ENCODE data around the gene VCL.

VCL gene

DNA sequence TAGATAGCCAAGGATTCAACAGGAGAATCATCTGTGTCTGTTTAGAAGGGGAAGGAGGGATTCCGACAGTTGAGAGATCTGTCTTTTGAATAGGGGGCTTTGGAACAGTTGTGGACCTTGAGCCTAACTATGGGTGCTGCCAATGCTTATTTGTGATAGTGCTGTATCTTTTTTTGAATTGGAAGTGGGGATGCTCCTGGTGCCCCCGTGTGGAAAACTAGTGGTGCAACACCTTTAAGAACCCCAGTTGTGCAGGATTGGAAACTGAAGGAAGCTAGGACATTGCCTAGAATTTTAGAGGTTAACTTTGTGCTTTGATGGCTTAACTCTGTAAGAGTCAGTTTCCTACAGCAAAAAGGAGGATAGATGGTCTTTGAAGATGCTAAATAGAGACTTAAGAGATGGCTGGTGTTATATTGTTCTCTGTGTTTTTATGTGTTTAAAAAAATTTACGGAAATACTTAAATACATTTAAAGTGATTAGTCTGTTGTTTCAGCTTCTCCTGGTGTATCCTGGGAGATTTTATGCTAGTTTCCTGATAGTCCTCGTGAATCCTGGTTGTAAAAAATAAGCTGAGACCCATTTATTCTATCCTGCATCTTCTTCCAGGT, 83.4 kb downstream of the VCL start:
- Histone ChIP-seq H3K9me3 (ENCODE audit: control insufficient read depth in 2 of 2, low read length in 2 of 2) (no peaks in the 10 kb centered on the region), H3K27me3 (ENCODE audit: control insufficient read depth in 2 of 2, insufficient read depth in 2 of 2, low read length in 2 of 2) (no peaks in the 10 kb centered on the region), H3K9ac (ENCODE audit: low read depth in 1 of 2, low read length in 2 of 2) (no peak overlapping the region), H3K27ac (ENCODE audit: low read depth in 2 of 2, low read length in 2 of 2) (no peak overlapping the region), H3K4me3 (ENCODE audit: low read length in 2 of 2) (no peak overlapping the region), H3K4me1 (ENCODE audit: control insufficient read depth in 2 of 2, insufficient read depth in 2 of 2, low read length in 2 of 2) (no peaks in the 10 kb centered on the region), H3K36me3 (ENCODE audit: control insufficient read depth in 2 of 2, insufficient read depth in 2 of 2, low read length in 2 of 2) (peaks cover 5 to 8% of the 10 kb centered on the region in 2 donors)

DNA sequence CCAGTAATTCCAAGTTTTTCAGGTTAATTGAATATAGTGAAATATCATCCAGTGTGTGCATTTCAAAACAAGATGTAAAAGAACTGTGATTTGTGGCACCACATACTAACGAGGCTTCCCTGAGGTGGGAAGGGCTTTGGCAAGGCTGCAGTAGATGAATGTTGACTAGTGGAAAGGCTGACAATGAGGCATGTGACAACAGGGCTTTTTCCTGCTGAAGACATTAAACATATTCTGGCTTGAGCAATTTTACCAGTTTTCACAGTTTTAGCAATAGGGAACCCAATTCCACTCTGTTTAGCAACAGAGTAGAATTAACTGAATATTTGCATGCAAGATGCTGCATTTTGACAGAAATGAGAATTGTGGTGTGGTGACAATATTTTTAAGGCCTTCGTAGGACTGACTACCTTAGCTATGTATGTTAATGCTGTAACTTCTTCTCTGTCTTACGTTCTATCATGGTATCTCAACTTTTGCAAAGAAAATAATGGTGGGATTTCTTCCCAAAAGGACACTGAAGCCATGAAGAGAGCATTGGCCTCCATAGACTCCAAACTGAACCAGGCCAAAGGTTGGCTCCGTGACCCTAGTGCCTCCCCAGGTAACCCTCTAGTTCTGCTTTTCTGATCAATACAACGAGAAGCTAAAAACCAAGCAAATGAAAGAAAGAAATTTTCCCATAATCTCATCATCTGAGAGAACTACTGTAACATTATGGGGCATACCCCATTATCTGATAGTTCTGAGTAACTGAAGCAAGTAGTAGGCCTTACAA, 84.2 kb downstream of the VCL start:
- no peak overlapping the region for H3K27ac ChIP-seq (ENCODE audit: low read depth in 2 of 2, low read length in 2 of 2)
- H3K4me1 ChIP-seq (ENCODE audit: control insufficient read depth in 2 of 2, insufficient read depth in 2 of 2, low read length in 2 of 2), result no peaks in the 10 kb centered on the region
- H3K36me3 ChIP-seq (ENCODE audit: control insufficient read depth in 2 of 2, insufficient read depth in 2 of 2, low read length in 2 of 2), result peaks cover 4 to 5% of the 10 kb centered on the region in 2 donors
- no peak overlapping the region for H3K4me3 ChIP-seq (ENCODE audit: low read length in 2 of 2)
- H3K9ac ChIP-seq (ENCODE audit: low read depth in 1 of 2, low read length in 2 of 2), result no peak overlapping the region
- H3K9me3 ChIP-seq (ENCODE audit: control insufficient read depth in 2 of 2, low read length in 2 of 2), result no peaks in the 10 kb centered on the region
- no peaks in the 10 kb centered on the region for H3K27me3 ChIP-seq (ENCODE audit: control insufficient read depth in 2 of 2, insufficient read depth in 2 of 2, low read length in 2 of 2)

DNA sequence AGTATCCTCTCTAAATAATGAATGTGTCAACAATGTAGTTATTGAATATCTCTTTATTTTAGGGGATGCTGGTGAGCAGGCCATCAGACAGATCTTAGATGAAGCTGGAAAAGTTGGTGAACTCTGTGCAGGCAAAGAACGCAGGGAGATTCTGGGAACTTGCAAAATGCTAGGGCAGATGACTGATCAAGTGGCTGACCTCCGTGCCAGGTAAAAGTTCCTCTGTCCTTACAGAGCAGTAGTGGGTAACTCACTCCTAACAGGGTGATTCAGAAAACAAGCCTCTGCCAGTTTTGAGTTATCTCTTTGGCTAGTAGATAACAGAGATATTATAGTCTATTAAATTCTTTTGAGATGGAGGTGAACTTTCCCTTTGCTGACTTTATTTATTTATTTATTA, 85.4 kb downstream of the VCL start:
- no peak overlapping the region for H3K4me3 ChIP-seq (ENCODE audit: low read length in 2 of 2)
- H3K27me3 ChIP-seq (ENCODE audit: control insufficient read depth in 2 of 2, insufficient read depth in 2 of 2, low read length in 2 of 2), result no peaks in the 10 kb centered on the region
- H3K27ac ChIP-seq (ENCODE audit: low read depth in 2 of 2, low read length in 2 of 2), result no peak overlapping the region
- H3K9me3 ChIP-seq (ENCODE audit: control insufficient read depth in 2 of 2, low read length in 2 of 2), result no peaks in the 10 kb centered on the region
- H3K36me3 ChIP-seq (ENCODE audit: control insufficient read depth in 2 of 2, insufficient read depth in 2 of 2, low read length in 2 of 2), result peaks cover 4 to 5% of the 10 kb centered on the region in 2 donors
- no peak overlapping the region for H3K9ac ChIP-seq (ENCODE audit: low read depth in 1 of 2, low read length in 2 of 2)
- no peaks in the 10 kb centered on the region for H3K4me1 ChIP-seq (ENCODE audit: control insufficient read depth in 2 of 2, insufficient read depth in 2 of 2, low read length in 2 of 2)

GRCh38 chr10:74084955-74085354, 87.0 kb downstream of the VCL start:
- Histone ChIP-seq H3K9me3 (ENCODE audit: control insufficient read depth in 2 of 2, low read length in 2 of 2) (no peaks in the 10 kb centered on the region), H3K36me3 (ENCODE audit: control insufficient read depth in 2 of 2, insufficient read depth in 2 of 2, low read length in 2 of 2) (peaks cover 11 to 15% of the 10 kb centered on the region in 2 donors), H3K27me3 (ENCODE audit: control insufficient read depth in 2 of 2, insufficient read depth in 2 of 2, low read length in 2 of 2) (no peaks in the 10 kb centered on the region), H3K4me3 (ENCODE audit: low read length in 2 of 2) (no peak overlapping the region), H3K27ac (ENCODE audit: low read depth in 2 of 2, low read length in 2 of 2) (no peak overlapping the region), H3K4me1 (ENCODE audit: control insufficient read depth in 2 of 2, insufficient read depth in 2 of 2, low read length in 2 of 2) (no peaks in the 10 kb centered on the region), H3K9ac (ENCODE audit: low read depth in 1 of 2, low read length in 2 of 2) (no peak overlapping the region)

DNA sequence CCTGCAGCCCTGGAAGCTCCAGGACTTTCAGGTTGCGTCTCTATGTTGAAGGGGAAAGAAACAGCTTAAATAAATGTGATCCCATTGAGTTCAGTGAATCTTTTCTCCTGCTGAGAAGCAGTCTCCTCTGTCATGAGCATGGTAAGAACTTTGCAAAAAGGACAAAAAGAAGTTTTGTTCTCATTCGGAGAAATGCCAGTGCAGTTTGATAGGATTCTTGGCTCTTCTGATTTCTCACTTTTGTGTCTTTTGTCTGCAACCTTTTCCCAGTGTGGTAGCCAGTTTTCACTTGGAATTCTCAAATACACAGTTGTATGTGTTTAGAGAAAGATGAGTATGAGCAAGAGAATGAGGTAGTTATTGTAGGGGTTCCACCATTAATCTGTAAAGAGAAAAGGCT, 88.4 kb downstream of the VCL start:
- Histone ChIP-seq H3K4me3 (ENCODE audit: low read length in 2 of 2) (no peak overlapping the region), H3K36me3 (ENCODE audit: control insufficient read depth in 2 of 2, insufficient read depth in 2 of 2, low read length in 2 of 2) (peaks cover 19 to 24% of the 10 kb centered on the region in 2 donors), H3K27ac (ENCODE audit: low read depth in 2 of 2, low read length in 2 of 2) (no peak overlapping the region), H3K27me3 (ENCODE audit: control insufficient read depth in 2 of 2, insufficient read depth in 2 of 2, low read length in 2 of 2) (no peaks in the 10 kb centered on the region), H3K9ac (ENCODE audit: low read depth in 1 of 2, low read length in 2 of 2) (no peak overlapping the region), H3K9me3 (ENCODE audit: control insufficient read depth in 2 of 2, low read length in 2 of 2) (no peaks in the 10 kb centered on the region), H3K4me1 (ENCODE audit: control insufficient read depth in 2 of 2, insufficient read depth in 2 of 2, low read length in 2 of 2) (no peaks in the 10 kb centered on the region)

GRCh38 chr10:74088722-74089121, 90.8 kb downstream of the VCL start:
- Histone ChIP-seq H3K27me3 (ENCODE audit: control insufficient read depth in 2 of 2, insufficient read depth in 2 of 2, low read length in 2 of 2) (no peaks in the 10 kb centered on the region), H3K4me3 (ENCODE audit: low read length in 2 of 2) (no peak overlapping the region), H3K27ac (ENCODE audit: low read depth in 2 of 2, low read length in 2 of 2) (no peak overlapping the region), H3K9ac (ENCODE audit: low read depth in 1 of 2, low read length in 2 of 2) (no peak overlapping the region), H3K36me3 (ENCODE audit: control insufficient read depth in 2 of 2, insufficient read depth in 2 of 2, low read length in 2 of 2) (peaks cover 25 to 31% of the 10 kb centered on the region in 2 donors), H3K9me3 (ENCODE audit: control insufficient read depth in 2 of 2, low read length in 2 of 2) (no peaks in the 10 kb centered on the region), H3K4me1 (ENCODE audit: control insufficient read depth in 2 of 2, insufficient read depth in 2 of 2, low read length in 2 of 2) (no peaks in the 10 kb centered on the region)

DNA sequence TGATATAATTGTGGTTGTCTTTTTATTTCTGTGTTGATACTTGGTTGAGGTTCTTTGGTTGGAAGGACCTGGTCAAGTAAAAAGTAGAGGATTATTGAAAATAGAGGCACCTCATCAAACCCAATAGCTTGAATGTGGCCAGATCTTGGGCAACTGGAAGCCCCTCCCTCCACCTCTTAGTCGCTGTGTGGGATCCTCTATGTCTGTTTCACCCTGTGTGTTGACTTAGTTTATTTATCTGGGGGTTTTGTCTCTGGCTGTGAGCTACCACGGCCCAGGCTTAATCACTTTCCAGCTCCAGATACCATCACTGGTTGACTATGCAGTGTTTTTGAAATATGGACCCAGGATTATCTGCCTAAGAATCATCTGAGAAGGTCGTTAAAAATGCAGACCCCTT, 94.5 kb downstream of the VCL start:
- H3K27ac ChIP-seq (ENCODE audit: low read depth in 2 of 2, low read length in 2 of 2), result no peak overlapping the region
- peaks cover 55 to 61% of the 10 kb centered on the region in 2 donors for H3K36me3 ChIP-seq (ENCODE audit: control insufficient read depth in 2 of 2, insufficient read depth in 2 of 2, low read length in 2 of 2)
- H3K4me1 ChIP-seq (ENCODE audit: control insufficient read depth in 2 of 2, insufficient read depth in 2 of 2, low read length in 2 of 2), result no peaks in the 10 kb centered on the region

DNA sequence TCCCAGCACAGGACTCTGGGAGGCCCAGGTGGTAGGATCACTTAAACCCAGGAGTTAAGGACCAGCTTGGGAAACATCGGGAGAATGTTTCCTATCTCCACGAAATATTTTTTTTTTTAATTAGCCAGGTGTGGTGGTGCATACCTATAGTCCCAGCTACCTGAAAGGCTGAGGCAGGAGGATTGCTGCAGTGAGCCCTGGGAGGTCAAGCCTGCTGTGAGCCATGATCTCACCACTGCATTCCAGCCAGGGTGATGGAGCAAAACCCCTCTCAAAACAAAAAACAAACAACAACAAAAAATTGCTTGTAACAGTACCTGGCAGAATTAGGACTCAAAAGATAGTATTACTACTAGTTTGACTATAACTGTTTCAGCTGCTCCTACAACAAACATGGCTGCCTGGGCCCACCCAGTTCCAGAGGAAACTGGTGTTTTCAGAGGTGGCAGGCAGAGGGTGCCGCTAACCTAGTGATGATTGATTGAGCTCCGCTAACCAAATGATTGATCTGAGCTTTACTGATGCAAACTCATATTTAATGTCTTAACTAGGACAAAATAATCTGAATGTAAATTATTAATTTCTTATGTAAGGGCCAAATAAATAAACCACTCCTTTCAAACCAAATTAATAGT, 95.7 kb downstream of the VCL start:
- Histone ChIP-seq H3K9ac (ENCODE audit: low read depth in 1 of 2, low read length in 2 of 2) (no peak overlapping the region), H3K27me3 (ENCODE audit: control insufficient read depth in 2 of 2, insufficient read depth in 2 of 2, low read length in 2 of 2) (no peaks in the 10 kb centered on the region), H3K27ac (ENCODE audit: low read depth in 2 of 2, low read length in 2 of 2) (no peak overlapping the region), H3K36me3 (ENCODE audit: control insufficient read depth in 2 of 2, insufficient read depth in 2 of 2, low read length in 2 of 2) (peaks cover 67 to 71% of the 10 kb centered on the region in 2 donors), H3K4me3 (ENCODE audit: low read length in 2 of 2) (no peak overlapping the region), H3K9me3 (ENCODE audit: control insufficient read depth in 2 of 2, low read length in 2 of 2) (no peaks in the 10 kb centered on the region), H3K4me1 (ENCODE audit: control insufficient read depth in 2 of 2, insufficient read depth in 2 of 2, low read length in 2 of 2) (no peaks in the 10 kb centered on the region)

More for the DNA sequence above, 94.5 kb downstream of the VCL start:
- Histone ChIP-seq H3K9me3 (ENCODE audit: control insufficient read depth in 2 of 2, low read length in 2 of 2) (no peaks in the 10 kb centered on the region), H3K4me3 (ENCODE audit: low read length in 2 of 2) (no peak overlapping the region), H3K9ac (ENCODE audit: low read depth in 1 of 2, low read length in 2 of 2) (no peak overlapping the region), H3K27me3 (ENCODE audit: control insufficient read depth in 2 of 2, insufficient read depth in 2 of 2, low read length in 2 of 2) (no peaks in the 10 kb centered on the region)

GRCh38 chr10:74094231-74094630, 96.3 kb downstream of the VCL start:
- H3K27ac ChIP-seq (ENCODE audit: low read depth in 2 of 2, low read length in 2 of 2), result no peak overlapping the region
- no peak overlapping the region for H3K9ac ChIP-seq (ENCODE audit: low read depth in 1 of 2, low read length in 2 of 2)
- peaks cover 69 to 72% of the 10 kb centered on the region in 2 donors for H3K36me3 ChIP-seq (ENCODE audit: control insufficient read depth in 2 of 2, insufficient read depth in 2 of 2, low read length in 2 of 2)
- H3K27me3 ChIP-seq (ENCODE audit: control insufficient read depth in 2 of 2, insufficient read depth in 2 of 2, low read length in 2 of 2), result no peaks in the 10 kb centered on the region
- no peak overlapping the region for H3K4me3 ChIP-seq (ENCODE audit: low read length in 2 of 2)
- H3K9me3 ChIP-seq (ENCODE audit: control insufficient read depth in 2 of 2, low read length in 2 of 2), result no peaks in the 10 kb centered on the region
- no peaks in the 10 kb centered on the region for H3K4me1 ChIP-seq (ENCODE audit: control insufficient read depth in 2 of 2, insufficient read depth in 2 of 2, low read length in 2 of 2)

DNA sequence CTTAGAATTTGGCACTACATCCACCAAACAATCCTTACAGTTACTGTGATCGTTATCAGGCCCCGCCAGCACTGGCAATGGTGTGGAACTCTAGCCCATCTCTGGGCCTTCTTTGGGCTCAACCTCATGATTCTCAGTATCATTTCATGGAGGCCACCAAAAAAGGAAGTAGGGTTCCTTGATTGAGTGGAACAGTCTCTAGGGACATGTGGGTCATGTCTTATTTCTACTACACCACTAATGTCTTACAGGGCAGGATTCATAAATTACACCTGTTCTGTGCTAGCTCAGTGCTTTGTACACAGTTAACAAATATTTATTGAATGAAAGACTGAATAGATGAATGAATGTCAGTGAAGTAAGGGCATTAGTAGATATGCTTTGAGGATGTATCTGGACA, 98.9 kb downstream of the VCL start:
- no peaks in the 10 kb centered on the region for H3K9me3 ChIP-seq (ENCODE audit: control insufficient read depth in 2 of 2, low read length in 2 of 2)

More for the DNA sequence above, 98.9 kb downstream of the VCL start:
- H3K27ac ChIP-seq (ENCODE audit: low read depth in 2 of 2, low read length in 2 of 2), result no peak overlapping the region
- no peaks in the 10 kb centered on the region for H3K27me3 ChIP-seq (ENCODE audit: control insufficient read depth in 2 of 2, insufficient read depth in 2 of 2, low read length in 2 of 2)
- peaks cover 70% of the 10 kb centered on the region in 2 donors for H3K36me3 ChIP-seq (ENCODE audit: control insufficient read depth in 2 of 2, insufficient read depth in 2 of 2, low read length in 2 of 2)
- H3K4me3 ChIP-seq (ENCODE audit: low read length in 2 of 2), result no peak overlapping the region
- H3K9ac ChIP-seq (ENCODE audit: low read depth in 1 of 2, low read length in 2 of 2), result no peak overlapping the region
- no peaks in the 10 kb centered on the region for H3K4me1 ChIP-seq (ENCODE audit: control insufficient read depth in 2 of 2, insufficient read depth in 2 of 2, low read length in 2 of 2)
